GM12878 (cell line): ENCODE results near the gene MAGT1. TPM values are rescaled to one million over a fixed set of nuclear protein-coding genes. Genes with fewer than 3 reads are reported as not detected.

Experiments used
- BCL11A ChIP-seq: IDR thresholded peaks from 2 replicates; pipeline ENCODE4 v1.6.1; 2011; ENCODE audit warnings: low read depth, low read length
- BCL3 ChIP-seq: IDR thresholded peaks from 2 replicates; pipeline ENCODE4 v1.6.1; 2011; ENCODE audit warnings: borderline replicate concordance, low read depth, mild to moderate bottlenecking, moderate library complexity, low read length; ENCODE audit not compliant: insufficient read depth, poor library complexity, severe bottlenecking
- CREM ChIP-seq: IDR thresholded peaks from 2 replicates; pipeline ENCODE4 v1.6.1; 2014; ENCODE audit warnings: antibody characterized with exemption, low read depth
- CUX1 ChIP-seq: IDR thresholded peaks from 2 replicates; pipeline ENCODE4 v1.6.1; 2012; ENCODE audit warnings: improper control_type of control experiment, low read depth, low read length; ENCODE audit not compliant: insufficient replicate concordance
- EED ChIP-seq: sonication (generic); IDR thresholded peaks from 2 replicates; pipeline ENCODE4 v1.6.1; 2016; ENCODE audit warnings: antibody characterized with exemption, low read depth
- EP300 ChIP-seq, 2 experiments: fragments of 150-350 bp in 1 of 2; IDR thresholded peaks; 2 replicates each; pipeline ENCODE4 v1.6.1; 2011 to 2012; ENCODE audit warnings: low read depth in 2 of 2, low read length in 2 of 2, borderline replicate concordance in 1 of 2, improper control_type of control experiment in 1 of 2, inconsistent platforms in 1 of 2; ENCODE audit not compliant: control insufficient read depth in 1 of 2
- ESRRA ChIP-seq: IDR thresholded peaks from 2 replicates; pipeline ENCODE4 v1.6.1; 2012; ENCODE audit warnings: mild to moderate bottlenecking, low read length, improper control_type of control experiment
- IRF4 ChIP-seq: IDR thresholded peaks from 2 replicates; pipeline ENCODE4 v1.6.1; 2011; ENCODE audit warnings: low read depth, low read length
- JUNB ChIP-seq: IDR thresholded peaks from 2 replicates; pipeline ENCODE4 v1.6.1; 2016; ENCODE audit warnings: antibody characterized with exemption, mild to moderate bottlenecking
- KLF5 ChIP-seq: fragments of 450-650 bp; IDR thresholded peaks from 2 replicates; pipeline ENCODE4 v1.6.1; 2014; ENCODE audit warnings: mild to moderate bottlenecking; ENCODE audit not compliant: partially characterized antibody
- LARP7 ChIP-seq: fragments of 450-650 bp; IDR thresholded peaks from 2 replicates; pipeline ENCODE4 v1.6.1; 2017; ENCODE audit warnings: mild to moderate bottlenecking
- MAX ChIP-seq: IDR thresholded peaks from 2 replicates; pipeline ENCODE4 v1.6.1; 2012; ENCODE audit warnings: low read depth, low read length, improper control_type of control experiment
- MTA2 ChIP-seq: fragments of 450-650 bp; IDR thresholded peaks from 2 replicates; pipeline ENCODE4 v1.6.1; 2016; ENCODE audit warnings: low read depth, mild to moderate bottlenecking, moderate library complexity
- MTA3 ChIP-seq: IDR thresholded peaks from 2 replicates; pipeline ENCODE4 v1.6.1; 2012; ENCODE audit warnings: low read length, inconsistent platforms, borderline replicate concordance
- NKRF ChIP-seq: fragments of 450-650 bp; conservative IDR thresholded peaks from 2 replicates; pipeline ENCODE4 v1.6.1; 2017; ENCODE audit warnings: mild to moderate bottlenecking, moderate library complexity
- NR2F1 ChIP-seq: fragments of 450-650 bp; conservative IDR thresholded peaks from 2 replicates; pipeline ENCODE4 v1.6.1; 2017; ENCODE audit warnings: mild to moderate bottlenecking
- RBBP5 ChIP-seq: fragments of 200-600 bp; sonication (generic); conservative IDR thresholded peaks from 2 replicates; pipeline ENCODE4 v1.6.1; 2016
- SREBF1 ChIP-seq: IDR thresholded peaks from 2 replicates; pipeline ENCODE4 v1.6.1; 2012; ENCODE audit warnings: mild to moderate bottlenecking, low read length
- STAT1 ChIP-seq: fragments of 450-650 bp; conservative IDR thresholded peaks from 2 replicates; pipeline ENCODE4 v1.6.1; 2014; ENCODE audit warnings: antibody characterized with exemption, mild to moderate bottlenecking
- SUPT20H ChIP-seq: IDR thresholded peaks from 2 replicates; pipeline ENCODE4 v1.6.1; 2011; ENCODE audit warnings: low read depth, mild to moderate bottlenecking, low read length, moderate library complexity, borderline replicate concordance; ENCODE audit not compliant: control insufficient read depth
- TARDBP ChIP-seq: IDR thresholded peaks from 2 replicates; pipeline ENCODE4 v1.6.1; 2016; ENCODE audit warnings: borderline replicate concordance
- TBL1XR1 ChIP-seq: IDR thresholded peaks from 2 replicates; pipeline ENCODE4 v1.6.1; 2012; ENCODE audit warnings: low read depth, low read length, improper control_type of control experiment
- polyA plus RNA-seq, 11 experiments: library from polyadenylated mRNA; depleted of rRNA in 4 of 11; unstranded in 6 of 11; stranded (reverse) in 5 of 11; fragments of >200 nt; fragmentation: Nextera tagmentation in 4 of 11; fragmentation: Illumina TruSeq in 1 of 11; extraction: Ambion mirVana in 4 of 11; extraction: Trizol in 1 of 11; gene quantifications; 1 replicate in 1 of 11; 2 replicates in 10 of 11; pipeline versions ENCODE4 v1.2.1 to v1.2.3, GENCODE V29; 2011 to 2016; ENCODE audit warnings: inconsistent platforms in 2 of 11, missing spikeins in 2 of 11, low read depth in 1 of 11
- total RNA-seq, 4 experiments: library from RNA; depleted of rRNA in 3 of 4; stranded (reverse); fragments of >200 nt in 3 of 4; fragmentation: Illumina TruSeq in 1 of 4; extraction: Trizol in 1 of 4; gene quantifications; 2 replicates each; pipeline versions ENCODE4 v1.2.1 to v1.2.3, GENCODE V29; 2013 to 2021

Gene MAGT1
- total and polyA plus RNA-seq, 10 of the 15 experiments (the other 5 are each of a cell fraction or from before 2014, with no cell fraction given) = 28.0 to 59.1 (median 47.9) TPM

GRCh38 chrX:77785486-77786364, 109.5 kb downstream of the MAGT1 start, which contains the start of gene ATRX (continued):
- TF ChIP-seq NKRF = 0 out of 2 replicates have a peak, but pooled peaks have one; percentile 40
- TF ChIP-seq EED = no peak
- no peak for TF ChIP-seq JUNB
- no peak for TF ChIP-seq MAX
- TF ChIP-seq ESRRA = no peak
- TF ChIP-seq EP300 (IDR thresholded peaks at IDR 0.05; ENCODE audit: borderline replicate concordance in 1 of 2, control insufficient read depth in 1 of 2, low read depth in 2 of 2, low read length in 2 of 2) = no peak
- TF ChIP-seq IRF4 = no peak
- no peak for TF ChIP-seq CUX1
- no peak for TF ChIP-seq BCL11A
- TF ChIP-seq TARDBP = no peak
- TF ChIP-seq BCL3 = no peak
- TF ChIP-seq MTA3 = no peak
- TF ChIP-seq SUPT20H = no peak
- TF ChIP-seq CREM = peak; percentile 80
- no peak for TF ChIP-seq STAT1
- no peak for TF ChIP-seq RBBP5
- no peak for TF ChIP-seq SREBF1
- no peak for TF ChIP-seq KLF5
- no peak for TF ChIP-seq MTA2
- TF ChIP-seq TBL1XR1 = no peak
- peak; percentile 59; the same call in 1 of the 2 replicates for TF ChIP-seq LARP7
- TF ChIP-seq NR2F1 = no peak
